K562 (cell line): ENCODE measurements around the gene CRYZL1. TPM values are rescaled to one million over a fixed set of nuclear protein-coding genes. Genes with fewer than 3 reads are reported as not detected.

Experiments
- ADNP ChIP-seq: fragments of 200-800 bp; sonication (Bioruptor generic); IDR thresholded peaks from 2 replicates; pipeline ENCODE4 v1.6.1; 2016; ENCODE audit warnings: missing genetic modification characterization, missing compliant biosample characterization
- ATF6 ChIP-seq: sonication (generic); formaldehyde crosslinking; IDR thresholded peaks from 2 replicates; pipeline ENCODE4 v1.4.0; 2020; ENCODE audit warnings: mild to moderate bottlenecking, missing genetic modification reagents
- CBX3 ChIP-seq, 2 experiments: IDR thresholded peaks; 1 replicate in 1 of 2; 2 replicates in 1 of 2; pipeline ENCODE4 v1.6.1; 2012; ENCODE audit warnings: inconsistent platforms in 2 of 2, low read length in 2 of 2, borderline replicate concordance in 1 of 2, control low read depth in 1 of 2
- HDAC2 ChIP-seq: fragments of 450-650 bp; IDR thresholded peaks from 2 replicates; pipeline ENCODE4 v1.6.1; 2016; ENCODE audit warnings: mild to moderate bottlenecking
- MGA ChIP-seq: fragments of 450-650 bp; IDR thresholded peaks from 2 replicates; pipeline ENCODE4 v1.6.1; 2016; ENCODE audit warnings: mild to moderate bottlenecking, moderate library complexity
- POLR2A ChIP-seq: fragments of 450-650 bp; conservative IDR thresholded peaks from 2 replicates; pipeline ENCODE4 v1.6.1; 2016
- polyA plus RNA-seq, 8 experiments: library from polyadenylated mRNA; depleted of rRNA in 4 of 8; stranded (reverse) in 5 of 8; unstranded in 3 of 8; fragments of >200 nt; fragmentation: Nextera tagmentation in 2 of 8; fragmentation: Illumina TruSeq in 1 of 8; extraction: Ambion mirVana in 2 of 8; extraction: Trizol in 1 of 8; gene quantifications; 2 replicates each; pipeline versions ENCODE4 v1.2.1 to v1.2.3, GENCODE V29; 2011 to 2014; ENCODE audit warnings: inconsistent platforms in 1 of 8, missing spikeins in 1 of 8
- total RNA-seq, 7 experiments: library from RNA; depleted of rRNA in 6 of 7; stranded (reverse); fragments of >200 nt in 6 of 7; fragmentation: Illumina TruSeq in 2 of 7; extraction: Trizol in 2 of 7; gene quantifications; 2 replicates each; pipeline versions ENCODE4 v1.2.1 to v1.2.3, GENCODE V29; 2011 to 2021; ENCODE audit warnings: low replicate concordance in 1 of 7
- TF ChIP-seq, protein P1 (sequence below): sonication (generic); formaldehyde crosslinking; IDR thresholded peaks from 2 replicates; pipeline ENCODE4 v1.8.0; 2023; ENCODE audit warnings: mild to moderate bottlenecking, missing genetic modification reagents
- TF ChIP-seq, protein P2 (sequence below): sonication (generic); formaldehyde crosslinking; IDR thresholded peaks from 2 replicates; pipeline ENCODE4 v1.9.0; 2022; ENCODE audit warnings: mild to moderate bottlenecking, missing genetic modification reagents

The CRYZL1 gene
- total and polyA plus RNA-seq, 9 of the 15 experiments (the other 6 are each of a cell fraction or from before 2014, with no cell fraction given) = 19.9 to 98.2 (median 39.2) TPM

DNA sequence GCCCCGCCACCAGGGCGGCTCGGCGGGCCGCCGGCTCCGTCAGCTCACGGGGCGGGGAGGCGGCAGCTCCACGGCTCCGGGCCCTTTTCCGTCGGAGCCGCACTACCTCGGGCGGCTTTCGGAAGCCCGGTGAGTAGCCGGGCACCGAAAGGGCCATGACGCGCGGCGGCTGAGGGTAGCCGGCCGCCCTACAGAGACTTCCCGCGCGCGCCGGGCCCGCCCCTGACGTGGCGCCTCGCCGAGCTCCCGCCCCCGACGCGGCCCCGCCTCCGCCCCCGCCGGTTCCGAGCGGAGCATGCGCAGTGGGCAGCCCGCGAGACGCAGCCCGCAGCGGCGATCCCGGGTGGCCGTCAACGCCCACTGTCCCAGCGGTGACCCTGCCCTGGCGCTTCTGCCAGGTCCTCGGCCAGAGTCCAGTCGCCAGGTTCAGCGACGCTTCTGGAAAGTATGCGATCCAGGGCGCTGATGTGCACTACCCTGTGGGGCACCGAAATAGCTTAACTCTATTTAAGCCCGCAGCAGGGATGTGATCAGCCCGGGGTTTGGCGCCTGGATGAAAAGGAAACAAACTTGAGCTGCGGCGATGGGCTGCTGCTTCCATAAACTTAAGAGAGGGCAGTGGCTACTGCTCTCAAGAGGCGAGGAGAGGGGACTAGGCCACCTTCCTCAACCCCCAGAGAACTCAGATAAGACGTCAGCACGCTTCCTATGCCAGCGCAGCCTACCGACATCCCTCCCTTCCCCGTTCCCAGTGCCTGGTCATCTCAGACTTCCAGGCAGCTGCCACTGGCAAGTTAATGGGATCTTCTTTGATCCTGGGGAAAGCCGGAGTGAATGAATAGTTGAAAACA lies 52.8 kb downstream of the CRYZL1 start, which contains the start of gene DONSON (continued):
- TF ChIP-seq ATF6 = 0 out of 2 replicates have a peak, but pooled peaks have one; percentile 10
- TF ChIP-seq MGA = peak; percentile 19; the same call in 1 of the 2 replicates
- TF ChIP-seq, protein P1, sequence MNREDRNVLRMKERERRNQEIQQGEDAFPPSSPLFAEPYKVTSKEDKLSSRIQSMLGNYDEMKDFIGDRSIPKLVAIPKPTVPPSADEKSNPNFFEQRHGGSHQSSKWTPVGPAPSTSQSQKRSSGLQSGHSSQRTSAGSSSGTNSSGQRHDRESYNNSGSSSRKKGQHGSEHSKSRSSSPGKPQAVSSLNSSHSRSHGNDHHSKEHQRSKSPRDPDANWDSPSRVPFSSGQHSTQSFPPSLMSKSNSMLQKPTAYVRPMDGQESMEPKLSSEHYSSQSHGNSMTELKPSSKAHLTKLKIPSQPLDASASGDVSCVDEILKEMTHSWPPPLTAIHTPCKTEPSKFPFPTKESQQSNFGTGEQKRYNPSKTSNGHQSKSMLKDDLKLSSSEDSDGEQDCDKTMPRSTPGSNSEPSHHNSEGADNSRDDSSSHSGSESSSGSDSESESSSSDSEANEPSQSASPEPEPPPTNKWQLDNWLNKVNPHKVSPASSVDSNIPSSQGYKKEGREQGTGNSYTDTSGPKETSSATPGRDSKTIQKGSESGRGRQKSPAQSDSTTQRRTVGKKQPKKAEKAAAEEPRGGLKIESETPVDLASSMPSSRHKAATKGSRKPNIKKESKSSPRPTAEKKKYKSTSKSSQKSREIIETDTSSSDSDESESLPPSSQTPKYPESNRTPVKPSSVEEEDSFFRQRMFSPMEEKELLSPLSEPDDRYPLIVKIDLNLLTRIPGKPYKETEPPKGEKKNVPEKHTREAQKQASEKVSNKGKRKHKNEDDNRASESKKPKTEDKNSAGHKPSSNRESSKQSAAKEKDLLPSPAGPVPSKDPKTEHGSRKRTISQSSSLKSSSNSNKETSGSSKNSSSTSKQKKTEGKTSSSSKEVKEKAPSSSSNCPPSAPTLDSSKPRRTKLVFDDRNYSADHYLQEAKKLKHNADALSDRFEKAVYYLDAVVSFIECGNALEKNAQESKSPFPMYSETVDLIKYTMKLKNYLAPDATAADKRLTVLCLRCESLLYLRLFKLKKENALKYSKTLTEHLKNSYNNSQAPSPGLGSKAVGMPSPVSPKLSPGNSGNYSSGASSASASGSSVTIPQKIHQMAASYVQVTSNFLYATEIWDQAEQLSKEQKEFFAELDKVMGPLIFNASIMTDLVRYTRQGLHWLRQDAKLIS (CRISPR knock-in tag) = peak; percentile 35; the same call in 1 of the 2 replicates
- peak; percentile 43; the same call in 1 of the 2 replicates for TF ChIP-seq HDAC2
- no peak for TF ChIP-seq ADNP (tag)
- TF ChIP-seq CBX3 (IDR thresholded peaks at IDR 0.05; ENCODE audit: borderline replicate concordance in 1 of 2, low read length in 2 of 2) = peak in 1 of 2 experiments; percentile 29; a peak in 1 of 3 replicates
- TF ChIP-seq, protein P2, sequence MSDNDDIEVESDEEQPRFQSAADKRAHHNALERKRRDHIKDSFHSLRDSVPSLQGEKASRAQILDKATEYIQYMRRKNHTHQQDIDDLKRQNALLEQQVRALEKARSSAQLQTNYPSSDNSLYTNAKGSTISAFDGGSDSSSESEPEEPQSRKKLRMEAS (CRISPR knock-in tag) = peak; percentile 32; the same call in 1 of the 2 replicates
- TF ChIP-seq POLR2A = peak; percentile 85
